K562 (cell line): ENCODE measurements around the gene NFIB. TPM values are rescaled to one million over a fixed set of nuclear protein-coding genes. Genes with fewer than 3 reads are reported as not detected.

Experiments
- ATF7 ChIP-seq: fragments of 450-650 bp; IDR thresholded peaks from 2 replicates; pipeline ENCODE4 v1.7.1; 2014; ENCODE audit warnings: mild to moderate bottlenecking, moderate library complexity
- HMGN3 ChIP-seq: IDR thresholded peaks from 2 replicates; pipeline ENCODE4 v1.6.1; 2011; ENCODE audit warnings: borderline replicate concordance, low read depth, mild to moderate bottlenecking, mixed read lengths, low read length; ENCODE audit not compliant: insufficient read length; ENCODE audit errors: extremely low read depth
- KHSRP ChIP-seq: fragments of 450-650 bp; IDR thresholded peaks from 2 replicates; pipeline ENCODE4 v1.6.1; 2017
- MEIS2 ChIP-seq: fragments of 450-650 bp; IDR thresholded peaks from 2 replicates; pipeline ENCODE4 v1.6.1; 2014; ENCODE audit warnings: mild to moderate bottlenecking; ENCODE audit not compliant: partially characterized antibody
- SMAD1 ChIP-seq: fragments of 150-350 bp; IDR thresholded peaks from 2 replicates; pipeline ENCODE4 v1.6.1; 2014; ENCODE audit warnings: low read length, low read depth; ENCODE audit not compliant: partially characterized antibody
- SMARCC2 ChIP-seq: fragments of 450-650 bp; IDR thresholded peaks from 2 replicates; pipeline ENCODE4 v1.6.1; 2017; ENCODE audit warnings: antibody characterized with exemption, moderate library complexity, mild to moderate bottlenecking, low read depth
- SPI1 ChIP-seq: IDR thresholded peaks from 2 replicates; pipeline ENCODE4 v1.6.1; 2011; ENCODE audit warnings: low read depth, low read length, control low read depth, borderline replicate concordance
- TAF15 ChIP-seq: fragments of 200-400 bp; formaldehyde crosslinking; IDR thresholded peaks from 2 replicates; pipeline ENCODE4 v1.6.1; 2017; ENCODE audit warnings: mild to moderate bottlenecking, low read depth, low read length, moderate library complexity
- TRIM28 ChIP-seq: fragments of 450-650 bp; IDR thresholded peaks from 2 replicates; pipeline ENCODE4 v1.6.1; 2017
- ZFPM2 ChIP-seq: fragments of 250-450 bp; sonication (Bioruptor Pico); IDR thresholded peaks from 2 replicates; pipeline ENCODE4 v1.5.1; 2022; ENCODE audit warnings: mild to moderate bottlenecking
- ZNF589 ChIP-seq: fragments of 200-800 bp; sonication (Bioruptor generic); IDR thresholded peaks from 2 replicates; pipeline ENCODE4 v1.6.1; 2016; ENCODE audit warnings: low read depth, missing genetic modification characterization, missing compliant biosample characterization
- ZNF668 ChIP-seq: fragments of 250-450 bp; sonication (Bioruptor Pico); IDR thresholded peaks from 2 replicates; pipeline ENCODE4 v1.8.0; 2022; ENCODE audit warnings: mild to moderate bottlenecking, inconsistent platforms
- polyA plus RNA-seq, 8 experiments: library from polyadenylated mRNA; depleted of rRNA in 4 of 8; stranded (reverse) in 5 of 8; unstranded in 3 of 8; fragments of >200 nt; fragmentation: Nextera tagmentation in 2 of 8; fragmentation: Illumina TruSeq in 1 of 8; extraction: Ambion mirVana in 2 of 8; extraction: Trizol in 1 of 8; gene quantifications; 2 replicates each; pipeline versions ENCODE4 v1.2.1 to v1.2.3, GENCODE V29; 2011 to 2014; ENCODE audit warnings: inconsistent platforms in 1 of 8, missing spikeins in 1 of 8
- total RNA-seq, 7 experiments: library from RNA; depleted of rRNA in 6 of 7; stranded (reverse); fragments of >200 nt in 6 of 7; fragmentation: Illumina TruSeq in 2 of 7; extraction: Trizol in 2 of 7; gene quantifications; 2 replicates each; pipeline versions ENCODE4 v1.2.1 to v1.2.3, GENCODE V29; 2011 to 2021; ENCODE audit warnings: low replicate concordance in 1 of 7
- TF ChIP-seq, protein P1 (sequence below): fragments of 450-650 bp; formaldehyde crosslinking; IDR thresholded peaks from 2 replicates; pipeline ENCODE4 v1.4.0; 2020; ENCODE audit warnings: mild to moderate bottlenecking, moderate library complexity
- TF ChIP-seq, protein P2 (sequence below): sonication (generic); formaldehyde crosslinking; IDR thresholded peaks from 2 replicates; pipeline ENCODE4 v1.9.0; 2022; ENCODE audit warnings: mild to moderate bottlenecking, missing genetic modification reagents

NFIB gene
- total and polyA plus RNA-seq, 9 of the 15 experiments (the other 6 are each of a cell fraction or from before 2014, with no cell fraction given), result 1.2 to 3.3 (median 1.9) TPM

DNA sequence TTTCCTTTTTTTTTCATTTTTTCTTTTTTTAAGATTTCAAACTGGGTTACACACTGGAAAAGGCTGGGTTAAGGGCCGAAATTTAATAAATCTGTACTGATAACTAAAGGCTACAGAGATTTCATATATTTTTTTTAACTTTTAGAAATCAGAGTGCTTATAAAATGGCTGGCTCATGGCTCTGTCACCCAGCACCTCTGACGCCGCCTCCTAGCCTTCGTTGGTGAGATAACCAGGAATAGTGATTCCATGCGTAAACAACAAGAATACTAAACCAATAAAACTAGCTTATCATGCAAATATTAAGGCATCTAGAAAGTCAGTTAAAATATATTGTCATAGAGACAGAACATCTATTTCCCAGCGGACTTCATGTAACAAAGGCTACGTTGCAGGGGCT, 226.4 kb downstream of the NFIB start (continued):
- TF ChIP-seq, protein P1, sequence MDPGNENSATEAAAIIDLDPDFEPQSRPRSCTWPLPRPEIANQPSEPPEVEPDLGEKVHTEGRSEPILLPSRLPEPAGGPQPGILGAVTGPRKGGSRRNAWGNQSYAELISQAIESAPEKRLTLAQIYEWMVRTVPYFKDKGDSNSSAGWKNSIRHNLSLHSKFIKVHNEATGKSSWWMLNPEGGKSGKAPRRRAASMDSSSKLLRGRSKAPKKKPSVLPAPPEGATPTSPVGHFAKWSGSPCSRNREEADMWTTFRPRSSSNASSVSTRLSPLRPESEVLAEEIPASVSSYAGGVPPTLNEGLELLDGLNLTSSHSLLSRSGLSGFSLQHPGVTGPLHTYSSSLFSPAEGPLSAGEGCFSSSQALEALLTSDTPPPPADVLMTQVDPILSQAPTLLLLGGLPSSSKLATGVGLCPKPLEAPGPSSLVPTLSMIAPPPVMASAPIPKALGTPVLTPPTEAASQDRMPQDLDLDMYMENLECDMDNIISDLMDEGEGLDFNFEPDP (CRISPR knock-in tag), result no peak
- TF ChIP-seq, protein P2, sequence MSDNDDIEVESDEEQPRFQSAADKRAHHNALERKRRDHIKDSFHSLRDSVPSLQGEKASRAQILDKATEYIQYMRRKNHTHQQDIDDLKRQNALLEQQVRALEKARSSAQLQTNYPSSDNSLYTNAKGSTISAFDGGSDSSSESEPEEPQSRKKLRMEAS (CRISPR knock-in tag), result no peak
- TF ChIP-seq ATF7 (no peak), TAF15 (no peak), ZNF589 (CRISPR knock-in tag) (no peak), SPI1 (no peak), ZFPM2 (no peak), ZNF668 (CRISPR knock-in tag) (no peak), KHSRP (no peak), SMARCC2 (no peak), SMAD1 (no peak), HMGN3 (no peak), TRIM28 (no peak), MEIS2 (no peak)
